NCI-H1694 treated with DMSO at 0.1 percent for 48 hours (cell line): ENCODE data around the gene USP35.
"Not testable (repeated sequence)": the region's sequence is repeated elsewhere in the genome, so short reads cannot be mapped to it uniquely, and the experiment has no call there.

Experiments used
- DNase-seq: peaks from one replicate; lab custom pipeline; 2025; lab: John Stamatoyannopoulos, UW

USP35 gene

GRCh38 chr11:78168539-78169477, 19.9 kb upstream of the USP35 start:
- DNase-seq = no peak

- DNase-seq = no peak
Measured at GRCh38 chr11:78170413-78170812, 18.3 kb upstream of the USP35 start.

- no peak for DNase-seq
Measured at GRCh38 chr11:78170874-78171549, 17.7 kb upstream of the USP35 start.

- no peak for DNase-seq
Measured at GRCh38 chr11:78171951-78172350, 16.8 kb upstream of the USP35 start.

- not testable (repeated sequence) for DNase-seq
Measured at GRCh38 chr11:78175862-78176261, 12.9 kb upstream of the USP35 start.

- no peak for DNase-seq
Measured at GRCh38 chr11:78176605-78177141, 12.0 kb upstream of the USP35 start.

GRCh38 chr11:78177216-78177615, 11.5 kb upstream of the USP35 start:
- no peak for DNase-seq

GRCh38 chr11:78179459-78180071, 9.2 kb upstream of the USP35 start:
- no peak for DNase-seq

GRCh38 chr11:78180751-78181150, 8.0 kb upstream of the USP35 start:
- DNase-seq = no peak

- DNase-seq = no peak
Measured at GRCh38 chr11:78181185-78181584, 7.5 kb upstream of the USP35 start.

- no peak for DNase-seq
Measured at GRCh38 chr11:78187366-78188285, 1.1 kb upstream of the USP35 start.

- DNase-seq = no peak
Measured at GRCh38 chr11:78189174-78189724, 530 bp downstream of the USP35 start.

GRCh38 chr11:78189851-78190250, 1.1 kb downstream of the USP35 start:
- DNase-seq = no peak

- no peak for DNase-seq
Measured at GRCh38 chr11:78190374-78190773, 1.7 kb downstream of the USP35 start.

- no peak for DNase-seq
Measured at GRCh38 chr11:78190871-78191538, 2.3 kb downstream of the USP35 start.

- DNase-seq = no peak
Measured at GRCh38 chr11:78192223-78192719, 3.6 kb downstream of the USP35 start.

- no peak for DNase-seq
Measured at GRCh38 chr11:78192911-78193351, 4.2 kb downstream of the USP35 start.

GRCh38 chr11:78193806-78194205, 5.1 kb downstream of the USP35 start:
- no peak for DNase-seq

GRCh38 chr11:78194490-78194889, 5.8 kb downstream of the USP35 start:
- DNase-seq = no peak

GRCh38 chr11:78195917-78196560, 7.3 kb downstream of the USP35 start:
- no peak for DNase-seq
